CD4-positive, CD25-positive, alpha-beta regulatory T cell (primary cell): ENCODE data around the gene CORO2A. TPM values are rescaled to one million over a fixed set of nuclear protein-coding genes. Genes with fewer than 3 reads are reported as not detected.
"Not testable (repeated sequence)": the region's sequence is repeated elsewhere in the genome, so short reads cannot be mapped to it uniquely, and the experiment has no call there.

Experiments used
- ATAC-seq, 2 donors: fragments of 150-1000 bp; cut with Tn5 transposase; one replicate each; pipeline ENCODE4 v1.10.0; 2021; ENCODE audit warnings: low read depth in 2 of 2, moderate number of reproducible peaks in 2 of 2, moderate library complexity in 1 of 2
- DNase-seq, 3 donors: peaks; one replicate each; pipeline versions ENCODE4 v3.0.0 to v3.0.0-alpha.2; 2012 to 2022; ENCODE audit warnings: mixed read lengths in 1 of 3
- H3K27ac ChIP-seq: one replicate; pipeline ENCODE4 v1.7.0; 2013; ENCODE audit warnings: mild to moderate bottlenecking, low read length; ENCODE audit not compliant: insufficient read depth, poor library complexity, severe bottlenecking
- H3K27me3 ChIP-seq: one replicate; pipeline ENCODE4 v1.7.0; 2013; ENCODE audit warnings: low read length; ENCODE audit not compliant: control insufficient read depth, insufficient read depth
- H3K36me3 ChIP-seq: one replicate; pipeline ENCODE4 v1.7.0; 2013; ENCODE audit warnings: mild to moderate bottlenecking, low read length, moderate library complexity; ENCODE audit not compliant: control insufficient read depth, insufficient read depth
- H3K4me1 ChIP-seq: 2 replicates; pipeline ENCODE4 v1.7.0; 2013; ENCODE audit warnings: mild to moderate bottlenecking, low read length; ENCODE audit not compliant: insufficient read depth, control insufficient read depth, poor library complexity, severe bottlenecking
- H3K4me3 ChIP-seq: one replicate; pipeline ENCODE4 v1.7.0; 2013; ENCODE audit warnings: low read depth, mild to moderate bottlenecking, low read length, moderate library complexity
- H3K9me3 ChIP-seq, 2 experiments: 1 replicate in 1 of 2; 2 replicates in 1 of 2; pipeline ENCODE4 v1.7.0; 2013; ENCODE audit warnings: low read length in 2 of 2, mild to moderate bottlenecking in 1 of 2, moderate library complexity in 1 of 2; ENCODE audit not compliant: control insufficient read depth in 2 of 2
- H3K27ac Mint-ChIP-seq, 3 donors: one replicate each; pipeline ENCODE4 v1.8.0; 2020 to 2022; ENCODE audit warnings: mild to moderate bottlenecking in 3 of 3, mixed read lengths in 3 of 3, moderate library complexity in 2 of 3
- H3K27me3 Mint-ChIP-seq: one replicate; pipeline ENCODE4 v1.8.0; 2022; ENCODE audit warnings: mild to moderate bottlenecking, mixed read lengths
- H3K36me3 Mint-ChIP-seq: one replicate; pipeline ENCODE4 v1.8.0; 2020; ENCODE audit warnings: mixed read lengths
- H3K4me1 Mint-ChIP-seq, 4 donors: one replicate each; pipeline ENCODE4 v1.8.0; 2020 to 2022; ENCODE audit warnings: mixed read lengths in 4 of 4, mild to moderate bottlenecking in 1 of 4
- H3K4me3 Mint-ChIP-seq, 4 donors: one replicate each; pipeline ENCODE4 v1.8.0; 2020 to 2022; ENCODE audit warnings: mild to moderate bottlenecking in 4 of 4, mixed read lengths in 4 of 4, moderate library complexity in 3 of 4
- H3K9me3 Mint-ChIP-seq, 7 donors: one replicate each; pipeline ENCODE4 v1.8.0; 2020 to 2022; ENCODE audit warnings: mixed read lengths in 7 of 7, mild to moderate bottlenecking in 3 of 7, moderate library complexity in 2 of 7
- polyA plus RNA-seq, 4 donors: library from polyadenylated mRNA; unstranded; fragments of 300-500 nt; fragmentation: Illumina TruSeq; gene quantifications; one replicate each; pipeline ENCODE4 v1.2.3, GENCODE V29; 2021
- total RNA-seq: library from RNA; stranded (reverse); gene quantifications from one replicate; pipeline ENCODE4 v1.2.3, GENCODE V29; 2022

Gene CORO2A
- total and polyA plus RNA-seq, 5 donors from 2014 or later = 13.4 to 27.0 (median 14.1) TPM

DNA sequence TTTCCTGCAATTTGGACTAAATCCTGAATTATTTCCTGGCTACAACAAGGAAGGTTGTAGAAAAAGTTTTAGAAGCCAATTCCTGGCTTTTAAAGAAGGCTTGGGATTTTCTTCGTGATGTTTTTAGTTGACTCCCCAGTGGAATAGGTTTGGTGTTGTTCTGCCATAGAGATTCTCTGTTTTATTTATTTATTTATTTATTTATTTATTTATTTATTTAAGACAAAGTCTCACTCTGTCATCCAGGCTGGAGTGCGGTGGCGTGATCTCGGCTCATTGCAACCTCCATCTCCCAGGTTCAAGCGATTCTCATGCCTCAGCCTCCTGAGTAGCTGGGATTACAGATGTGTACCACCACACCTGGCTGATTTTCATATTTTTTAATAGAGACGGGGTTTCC is 75.3 kb downstream of the CORO2A start:
- Histone ChIP-seq H3K4me1 (peaks cover 76% of the 10 kb centered on the region), H3K4me3 (peak overlapping the region; percentile 83), H3K27ac (peak overlapping the region; percentile 91)
- not testable (repeated sequence) for ATAC-seq, H3K36me3 ChIP-seq, H3K9me3 ChIP-seq, H3K9me3 Mint-ChIP-seq, H3K27me3 ChIP-seq, DNase-seq, H3K27me3 Mint-ChIP-seq
- peak overlapping the region; percentile 64 to 99 (median 82) for H3K4me3 Mint-ChIP-seq
- peaks cover 16% of the 10 kb centered on the region for H3K36me3 Mint-ChIP-seq
- peaks cover 22 to 88% (median 55%) of the 10 kb centered on the region in 4 donors for H3K4me1 Mint-ChIP-seq
- peak overlapping the region; percentile 97 to 99 (median 98) for H3K27ac Mint-ChIP-seq

DNA sequence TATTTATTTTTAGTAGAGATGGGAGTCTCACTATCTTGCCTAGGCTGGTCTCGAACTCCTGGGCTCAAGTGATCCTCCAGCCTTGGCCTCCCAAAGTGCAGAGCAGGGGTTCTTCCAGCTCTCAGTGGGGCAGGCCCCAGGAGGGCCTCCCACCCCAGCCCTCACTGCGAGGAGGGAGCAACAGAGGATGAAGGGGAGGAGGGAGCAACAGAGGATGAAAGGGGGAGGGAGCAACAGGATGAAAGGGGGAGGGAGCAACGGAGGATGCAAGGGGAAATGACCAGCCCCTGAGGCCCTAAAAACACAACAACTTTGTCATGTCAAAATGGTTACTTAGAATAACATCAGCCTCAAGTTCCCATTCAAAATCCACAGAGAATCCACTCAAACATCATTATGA is 83.4 kb downstream of the CORO2A start:
- Histone ChIP-seq H3K4me1 (peaks cover 85% of the 10 kb centered on the region), H3K36me3 (peaks cover 30% of the 10 kb centered on the region), H3K27me3 (no peaks in the 10 kb centered on the region), H3K4me3 (peak overlapping the region; percentile 50), H3K27ac (peak overlapping the region; percentile 80), H3K9me3 (no peaks in the 10 kb centered on the region)
- DNase-seq = peak in 1 of 3 donors; percentile 74
- Mint-ChIP-seq H3K4me3 (peak overlapping the region in 3 of 4 donors; percentile 54 to 78 (median 74)), H3K27ac (peak overlapping the region; percentile 93 to 97 (median 96)), H3K36me3 (peaks cover 56% of the 10 kb centered on the region), H3K4me1 (peaks cover 34 to 94% (median 59%) of the 10 kb centered on the region in 4 donors), H3K9me3 (peaks cover 0 to 2% (median 0%) of the 10 kb centered on the region in 7 donors), H3K27me3 (no peaks in the 10 kb centered on the region)
- ATAC-seq = no peak

DNA sequence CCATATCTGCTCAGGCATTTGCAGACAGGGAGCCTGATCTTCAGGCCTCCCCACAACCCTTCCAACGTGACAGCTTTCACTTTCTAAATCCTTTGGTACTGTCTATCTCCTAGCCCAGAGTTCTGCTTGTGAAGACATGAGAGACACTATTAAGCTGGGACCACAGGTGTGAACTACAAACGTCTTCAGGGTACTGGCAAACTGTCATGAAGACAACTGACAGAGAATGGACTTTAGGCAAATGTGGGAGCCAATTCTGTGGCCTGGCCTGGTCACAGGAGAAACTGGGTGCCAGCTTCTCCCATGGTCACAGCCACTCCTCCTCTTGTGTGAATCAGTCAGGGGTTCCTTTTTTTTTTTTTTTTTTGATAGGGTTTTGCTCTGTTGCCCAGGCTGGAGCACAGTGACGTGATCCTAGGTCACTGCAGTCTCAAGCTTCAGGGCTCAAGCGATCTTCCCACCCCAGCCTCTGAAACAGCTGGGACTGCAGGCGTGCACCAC is 83.9 kb downstream of the CORO2A start:
- peaks cover 31 to 95% (median 61%) of the 10 kb centered on the region in 4 donors for H3K4me1 Mint-ChIP-seq
- Histone ChIP-seq H3K4me1 (peaks cover 86% of the 10 kb centered on the region), H3K9me3 (no peaks in the 10 kb centered on the region), H3K4me3 (peak overlapping the region; percentile 46), H3K27ac (peak overlapping the region; percentile 80), H3K36me3 (peaks cover 32% of the 10 kb centered on the region), H3K27me3 (no peaks in the 10 kb centered on the region)
- peak overlapping the region; percentile 74 to 82 (median 78) for H3K4me3 Mint-ChIP-seq
- H3K36me3 Mint-ChIP-seq = peaks cover 61% of the 10 kb centered on the region
- no peaks in the 10 kb centered on the region for H3K27me3 Mint-ChIP-seq
- ATAC-seq = peak; percentile 84 to 88
- H3K9me3 Mint-ChIP-seq = peaks cover 0 to 2% (median 0%) of the 10 kb centered on the region in 7 donors
- DNase-seq = peak in 2 of 3 donors; percentile 57 to 83
- peak overlapping the region; percentile 93 to 97 (median 96) for H3K27ac Mint-ChIP-seq

DNA sequence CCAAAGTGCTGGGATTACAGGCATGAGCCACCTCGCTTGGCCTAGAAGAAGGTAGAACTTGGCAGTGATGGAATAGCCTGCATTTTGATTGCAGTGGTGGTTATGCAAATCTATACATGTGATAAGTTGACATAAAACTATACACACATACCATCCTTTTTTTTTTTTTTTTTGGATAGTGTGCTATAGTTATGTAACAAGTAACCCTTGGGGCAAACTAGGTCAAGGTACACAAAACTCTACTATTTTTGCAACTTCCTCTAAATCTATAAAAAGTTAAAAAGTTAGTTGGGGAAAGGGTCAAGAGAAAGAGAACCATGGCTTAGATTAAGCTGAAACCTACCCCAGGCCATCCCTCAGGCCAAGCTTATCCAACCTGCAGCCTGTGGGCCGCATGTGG is 84.5 kb downstream of the CORO2A start:
- Histone ChIP-seq H3K9me3 (no peaks in the 10 kb centered on the region), H3K4me1 (peaks cover 87% of the 10 kb centered on the region), H3K27ac (peak overlapping the region; percentile 80), H3K27me3 (no peaks in the 10 kb centered on the region), H3K4me3 (peak overlapping the region; percentile 46), H3K36me3 (peaks cover 32% of the 10 kb centered on the region)
- peak in 1 of 2 donors; percentile 13 for ATAC-seq
- H3K36me3 Mint-ChIP-seq = peaks cover 61% of the 10 kb centered on the region
- peaks cover 27 to 93% (median 61%) of the 10 kb centered on the region in 4 donors for H3K4me1 Mint-ChIP-seq
- peak overlapping the region; percentile 74 to 82 (median 78) for H3K4me3 Mint-ChIP-seq
- peaks cover 0 to 2% (median 0%) of the 10 kb centered on the region in 7 donors for H3K9me3 Mint-ChIP-seq
- H3K27me3 Mint-ChIP-seq = no peaks in the 10 kb centered on the region
- peak in 1 of 3 donors; percentile 37 for DNase-seq
- H3K27ac Mint-ChIP-seq = peak overlapping the region; percentile 93 to 97 (median 96)

DNA sequence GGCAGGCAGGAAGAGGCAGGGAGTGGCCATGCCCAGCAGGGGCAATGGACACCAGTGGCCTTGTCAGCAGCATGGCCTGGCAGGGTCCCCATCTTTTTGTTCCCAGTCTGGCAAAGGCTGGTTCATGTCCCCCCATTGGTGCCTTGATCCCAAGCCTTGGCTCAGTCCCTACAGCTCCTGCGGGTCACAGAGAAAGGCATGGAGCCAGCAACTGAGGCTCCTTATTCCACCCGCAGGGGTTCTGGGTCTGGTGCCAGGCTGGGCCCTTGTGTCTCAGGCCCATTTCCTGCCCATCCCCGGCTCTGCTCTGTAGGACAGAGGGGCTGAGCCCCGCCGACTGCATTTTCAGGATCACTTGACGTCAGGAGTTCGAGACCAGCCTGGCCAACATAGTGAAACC is 87.4 kb downstream of the CORO2A start:
- Histone ChIP-seq H3K27ac (peak overlapping the region; percentile 87), H3K4me3 (peak overlapping the region; percentile 14), H3K4me1 (peaks cover 99% of the 10 kb centered on the region), H3K27me3 (no peaks in the 10 kb centered on the region), H3K36me3 (peaks cover 26% of the 10 kb centered on the region), H3K9me3 (no peaks in the 10 kb centered on the region)
- peaks cover 50% of the 10 kb centered on the region for H3K36me3 Mint-ChIP-seq
- H3K4me3 Mint-ChIP-seq = peak overlapping the region in 2 of 4 donors; percentile 54 to 74
- peak overlapping the region; percentile 93 to 100 (median 97) for H3K27ac Mint-ChIP-seq
- ATAC-seq (no peak), DNase-seq (no peak)
- peaks cover 37 to 94% (median 66%) of the 10 kb centered on the region in 4 donors for H3K4me1 Mint-ChIP-seq
- H3K9me3 Mint-ChIP-seq = peaks cover 0 to 2% (median 0%) of the 10 kb centered on the region in 7 donors
- H3K27me3 Mint-ChIP-seq = no peaks in the 10 kb centered on the region

DNA sequence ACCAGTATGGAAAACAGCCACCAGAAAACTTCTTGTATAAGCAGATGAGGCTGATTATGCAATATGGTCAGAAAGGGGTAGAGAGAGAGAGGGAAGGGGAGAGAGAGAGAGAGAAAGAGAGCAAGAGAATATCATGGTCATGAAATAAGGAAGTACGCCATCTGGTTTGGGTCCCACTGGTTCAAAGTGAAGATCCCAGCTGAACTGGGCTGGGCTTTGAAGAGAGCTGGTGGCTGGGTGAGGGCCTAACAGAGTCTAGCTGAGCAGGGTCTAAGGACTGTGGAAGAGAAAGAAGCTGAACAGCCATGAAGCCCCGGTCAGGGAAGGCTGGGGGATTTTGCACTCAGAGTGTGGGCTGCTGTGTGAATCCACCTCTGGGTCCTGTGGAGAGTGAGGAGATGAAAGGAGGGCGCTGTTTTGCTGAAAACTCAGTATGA is 88.0 kb downstream of the CORO2A start:
- H3K36me3 ChIP-seq = peaks cover 21% of the 10 kb centered on the region
- DNase-seq (no peak), ATAC-seq (no peak)
- H3K9me3 ChIP-seq = no peaks in the 10 kb centered on the region
- no peaks in the 10 kb centered on the region for H3K27me3 ChIP-seq
- H3K9me3 Mint-ChIP-seq = peaks cover 0 to 2% (median 0%) of the 10 kb centered on the region in 7 donors
- peak overlapping the region; percentile 14 for H3K4me3 ChIP-seq
- peaks cover 51% of the 10 kb centered on the region for H3K36me3 Mint-ChIP-seq
- H3K4me1 Mint-ChIP-seq = peaks cover 40 to 94% (median 65%) of the 10 kb centered on the region in 4 donors
- peaks cover 99% of the 10 kb centered on the region for H3K4me1 ChIP-seq
- peak overlapping the region; percentile 47 to 91 (median 79) for H3K4me3 Mint-ChIP-seq
- peak overlapping the region; percentile 87 for H3K27ac ChIP-seq
- no peaks in the 10 kb centered on the region for H3K27me3 Mint-ChIP-seq
- H3K27ac Mint-ChIP-seq = peak overlapping the region; percentile 93 to 100 (median 97)

DNA sequence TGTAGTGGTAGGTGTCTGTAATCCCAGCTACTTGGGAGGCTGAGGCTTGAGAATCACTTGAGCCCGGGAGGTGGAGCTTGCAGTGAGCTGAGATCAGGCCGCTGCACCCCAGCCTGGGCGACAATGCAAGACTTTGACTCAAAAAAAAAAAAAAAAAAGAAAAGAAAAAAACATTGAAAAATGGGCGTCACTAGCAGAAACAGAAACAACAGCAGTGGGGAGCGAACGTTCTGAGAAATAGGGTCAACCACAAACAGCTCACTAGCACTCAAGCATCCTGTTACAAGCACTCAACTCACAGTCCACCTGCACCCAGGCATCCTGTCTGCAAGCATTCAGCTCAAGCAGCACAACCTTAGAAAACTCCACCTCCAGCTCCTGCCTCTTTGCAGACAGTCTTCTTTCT is 90.6 kb downstream of the CORO2A start:
- H3K4me1 ChIP-seq = peaks cover 99% of the 10 kb centered on the region
- peak overlapping the region; percentile 86 for H3K4me3 ChIP-seq
- peak overlapping the region; percentile 93 to 100 (median 93) for H3K27ac Mint-ChIP-seq
- no peaks in the 10 kb centered on the region for H3K9me3 ChIP-seq
- peaks cover 23% of the 10 kb centered on the region for H3K36me3 ChIP-seq
- peak overlapping the region; percentile 79 to 92 (median 84) for H3K4me3 Mint-ChIP-seq
- DNase-seq (peak; percentile 79 to 99 (median 94)), ATAC-seq (peak; percentile 97)
- peaks cover 32 to 94% (median 63%) of the 10 kb centered on the region in 4 donors for H3K4me1 Mint-ChIP-seq
- H3K27me3 Mint-ChIP-seq = no peaks in the 10 kb centered on the region
- peaks cover 46% of the 10 kb centered on the region for H3K36me3 Mint-ChIP-seq
- peaks cover 0 to 2% (median 0%) of the 10 kb centered on the region in 7 donors for H3K9me3 Mint-ChIP-seq
- no peaks in the 10 kb centered on the region for H3K27me3 ChIP-seq
- H3K27ac ChIP-seq = peak overlapping the region; percentile 87
